NOMO-1 treated with DMSO at 0.1 percent for 48 hours (cell line): ENCODE measurements around the gene TXNRD2.

Experiments used
- DNase-seq: peaks from one replicate; lab custom pipeline; 2025; ENCODE audit not compliant: unreplicated experiment; lab: John Stamatoyannopoulos, UW

The TXNRD2 gene

GRCh38 chr22:19941365-19942082 is at the start of gene TXNRD2, which contains the start of gene COMT:
TSS of gene TXNRD2 (minus strand) at chr22:19941818. CDS start at chr22:19941803, 15 bp downstream.
TSS of gene COMT (plus strand) at chr22:19941772. CDS start at chr22:19962527, 20,755 bp downstream.
- peak; percentile 34 for DNase-seq

- no peak for DNase-seq
These were observed 49.7 kb upstream of the TXNRD2 start for GRCh38 chr22:19991395-19991644.

GRCh38 chr22:19990609-19991394 is 49.2 kb upstream of the TXNRD2 start:
- DNase-seq = no peak

GRCh38 chr22:19990188-19990587 is 48.6 kb upstream of the TXNRD2 start:
- no peak for DNase-seq

- no peak for DNase-seq
These were observed 48.1 kb upstream of the TXNRD2 start for GRCh38 chr22:19989725-19990067.

GRCh38 chr22:19988965-19989724 is 47.5 kb upstream of the TXNRD2 start:
- no peak for DNase-seq

GRCh38 chr22:19988331-19988808 is 46.8 kb upstream of the TXNRD2 start:
- no peak for DNase-seq

- no peak for DNase-seq
These were observed 46.0 kb upstream of the TXNRD2 start for GRCh38 chr22:19987394-19988306.

GRCh38 chr22:19986410-19987341 is 45.1 kb upstream of the TXNRD2 start:
- DNase-seq = peak; percentile 38

- DNase-seq = no peak
These were observed 44.4 kb upstream of the TXNRD2 start for GRCh38 chr22:19986011-19986409.

- no peak for DNase-seq
These were observed 43.5 kb upstream of the TXNRD2 start for GRCh38 chr22:19984851-19985811.

- DNase-seq = no peak
These were observed 42.7 kb upstream of the TXNRD2 start for GRCh38 chr22:19984201-19984753.

- DNase-seq = no peak
These were observed 42.1 kb upstream of the TXNRD2 start for GRCh38 chr22:19983741-19984140.

GRCh38 chr22:19982991-19983578 is 41.5 kb upstream of the TXNRD2 start:
- no peak for DNase-seq

- no peak for DNase-seq
These were observed 40.6 kb upstream of the TXNRD2 start for GRCh38 chr22:19981961-19982920.

GRCh38 chr22:19981171-19981960 is 39.7 kb upstream of the TXNRD2 start:
- DNase-seq = no peak
